Neural cell (in vitro differentiated cells): ENCODE measurements around the gene S1PR5.

Source experiments
- EP300 ChIP-seq: fragments of 450-650 bp; conservative IDR thresholded peaks from 2 replicates; pipeline ENCODE4 v1.6.1; 2014; ENCODE audit warnings: antibody characterized with exemption, mild to moderate bottlenecking, moderate library complexity; ENCODE audit not compliant: poor library complexity, severe bottlenecking
- EZH2 ChIP-seq: fragments of 200-600, 300-800 bp; shearing (Covaris generic), sonication (generic); IDR thresholded peaks from 2 replicates; pipeline ENCODE4 v1.6.1; 2014; ENCODE audit warnings: antibody characterized with exemption, low read length, borderline replicate concordance, mild to moderate bottlenecking; ENCODE audit not compliant: insufficient read depth, poor library complexity, severe bottlenecking
- MXI1 ChIP-seq: fragments of 450-650 bp; conservative IDR thresholded peaks from 2 replicates; pipeline ENCODE4 v1.6.1; 2014; ENCODE audit warnings: antibody characterized with exemption, mild to moderate bottlenecking; ENCODE audit not compliant: poor library complexity, severe bottlenecking
- TAF1 ChIP-seq: IDR thresholded peaks from 2 replicates; pipeline ENCODE4 v1.6.1; 2012; ENCODE audit warnings: low read depth
- TF ChIP-seq, protein P1 (sequence below): fragments of 450-650 bp; IDR thresholded peaks from 2 replicates; pipeline ENCODE4 v1.5.1; 2014; ENCODE audit warnings: antibody characterized with exemption, mild to moderate bottlenecking, moderate library complexity; ENCODE audit not compliant: poor library complexity, severe bottlenecking

GRCh38 chr19:10499550-10500246, 17.5 kb downstream of the S1PR5 start:
- TF ChIP-seq, protein P1, sequence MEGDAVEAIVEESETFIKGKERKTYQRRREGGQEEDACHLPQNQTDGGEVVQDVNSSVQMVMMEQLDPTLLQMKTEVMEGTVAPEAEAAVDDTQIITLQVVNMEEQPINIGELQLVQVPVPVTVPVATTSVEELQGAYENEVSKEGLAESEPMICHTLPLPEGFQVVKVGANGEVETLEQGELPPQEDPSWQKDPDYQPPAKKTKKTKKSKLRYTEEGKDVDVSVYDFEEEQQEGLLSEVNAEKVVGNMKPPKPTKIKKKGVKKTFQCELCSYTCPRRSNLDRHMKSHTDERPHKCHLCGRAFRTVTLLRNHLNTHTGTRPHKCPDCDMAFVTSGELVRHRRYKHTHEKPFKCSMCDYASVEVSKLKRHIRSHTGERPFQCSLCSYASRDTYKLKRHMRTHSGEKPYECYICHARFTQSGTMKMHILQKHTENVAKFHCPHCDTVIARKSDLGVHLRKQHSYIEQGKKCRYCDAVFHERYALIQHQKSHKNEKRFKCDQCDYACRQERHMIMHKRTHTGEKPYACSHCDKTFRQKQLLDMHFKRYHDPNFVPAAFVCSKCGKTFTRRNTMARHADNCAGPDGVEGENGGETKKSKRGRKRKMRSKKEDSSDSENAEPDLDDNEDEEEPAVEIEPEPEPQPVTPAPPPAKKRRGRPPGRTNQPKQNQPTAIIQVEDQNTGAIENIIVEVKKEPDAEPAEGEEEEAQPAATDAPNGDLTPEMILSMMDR: no peak
- TF ChIP-seq EZH2 (no peak), TAF1 (no peak), EP300 (no peak), MXI1 (no peak)
